Measurements from ENCODE around the gene PLCG1.

PLCG1 gene

DNA sequence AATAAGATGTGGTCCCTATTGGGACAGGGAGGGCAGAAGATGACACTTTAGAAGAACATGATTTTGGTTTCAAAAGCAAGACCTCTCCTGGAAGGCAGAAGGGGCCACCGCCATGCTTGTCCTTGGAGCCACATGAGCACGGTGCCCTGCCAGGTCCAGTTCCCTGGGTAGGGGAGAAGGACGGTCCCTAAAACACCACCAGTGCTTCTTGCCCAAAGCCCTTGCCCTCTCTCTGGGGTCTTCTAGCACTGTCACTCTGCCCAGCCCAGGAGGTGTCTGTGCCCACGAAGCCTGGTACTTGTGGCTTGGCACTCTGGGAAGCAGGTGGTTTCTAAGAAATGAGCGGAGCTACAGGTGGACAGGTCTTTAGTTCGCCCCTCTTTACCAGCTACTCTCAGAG is 46.0 kb downstream of the PLCG1 start:
- no peak overlapping the region for H3K4me3 ChIP-seq (ENCODE audit: low read depth, low read length)
- DNase-seq (ENCODE audit: low read depth, low spot score): no peak
- TF ChIP-seq, protein P1, sequence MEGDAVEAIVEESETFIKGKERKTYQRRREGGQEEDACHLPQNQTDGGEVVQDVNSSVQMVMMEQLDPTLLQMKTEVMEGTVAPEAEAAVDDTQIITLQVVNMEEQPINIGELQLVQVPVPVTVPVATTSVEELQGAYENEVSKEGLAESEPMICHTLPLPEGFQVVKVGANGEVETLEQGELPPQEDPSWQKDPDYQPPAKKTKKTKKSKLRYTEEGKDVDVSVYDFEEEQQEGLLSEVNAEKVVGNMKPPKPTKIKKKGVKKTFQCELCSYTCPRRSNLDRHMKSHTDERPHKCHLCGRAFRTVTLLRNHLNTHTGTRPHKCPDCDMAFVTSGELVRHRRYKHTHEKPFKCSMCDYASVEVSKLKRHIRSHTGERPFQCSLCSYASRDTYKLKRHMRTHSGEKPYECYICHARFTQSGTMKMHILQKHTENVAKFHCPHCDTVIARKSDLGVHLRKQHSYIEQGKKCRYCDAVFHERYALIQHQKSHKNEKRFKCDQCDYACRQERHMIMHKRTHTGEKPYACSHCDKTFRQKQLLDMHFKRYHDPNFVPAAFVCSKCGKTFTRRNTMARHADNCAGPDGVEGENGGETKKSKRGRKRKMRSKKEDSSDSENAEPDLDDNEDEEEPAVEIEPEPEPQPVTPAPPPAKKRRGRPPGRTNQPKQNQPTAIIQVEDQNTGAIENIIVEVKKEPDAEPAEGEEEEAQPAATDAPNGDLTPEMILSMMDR (IDR thresholded peaks at IDR 0.05; ENCODE audit: low read depth, low read length): no peak
- in situ Hi-C loops (cut with HindIII; ENCODE audit: low sequenced_read_pairs): no loop called here

DNA sequence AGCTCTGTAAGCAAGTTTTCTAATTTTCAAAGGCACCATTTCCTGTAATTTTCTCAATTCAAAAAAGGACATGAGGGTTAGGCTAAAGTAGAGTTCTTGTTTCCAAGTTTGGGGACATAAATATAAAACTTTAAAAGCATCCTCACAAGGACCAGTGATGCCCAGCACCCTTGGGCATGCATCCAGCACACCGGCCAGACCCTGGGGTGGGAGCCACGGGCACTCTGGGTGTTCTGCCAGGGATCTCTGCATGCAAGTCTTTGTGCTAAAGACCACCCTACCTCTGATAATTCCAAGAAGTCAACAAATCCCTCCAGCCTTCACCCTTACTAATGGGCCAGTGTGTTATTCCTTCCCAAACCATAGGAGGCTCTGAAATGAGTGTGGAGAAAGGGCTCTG is 46.5 kb downstream of the PLCG1 start:
- DNase-seq (ENCODE audit: low read depth, low spot score): no peak
- no peak overlapping the region for H3K4me3 ChIP-seq (ENCODE audit: low read depth, low read length)
- in situ Hi-C loops (cut with HindIII; ENCODE audit: low sequenced_read_pairs): no loop called here
- TF ChIP-seq, protein P1 (IDR thresholded peaks at IDR 0.05; ENCODE audit: low read depth, low read length): no peak

DNA sequence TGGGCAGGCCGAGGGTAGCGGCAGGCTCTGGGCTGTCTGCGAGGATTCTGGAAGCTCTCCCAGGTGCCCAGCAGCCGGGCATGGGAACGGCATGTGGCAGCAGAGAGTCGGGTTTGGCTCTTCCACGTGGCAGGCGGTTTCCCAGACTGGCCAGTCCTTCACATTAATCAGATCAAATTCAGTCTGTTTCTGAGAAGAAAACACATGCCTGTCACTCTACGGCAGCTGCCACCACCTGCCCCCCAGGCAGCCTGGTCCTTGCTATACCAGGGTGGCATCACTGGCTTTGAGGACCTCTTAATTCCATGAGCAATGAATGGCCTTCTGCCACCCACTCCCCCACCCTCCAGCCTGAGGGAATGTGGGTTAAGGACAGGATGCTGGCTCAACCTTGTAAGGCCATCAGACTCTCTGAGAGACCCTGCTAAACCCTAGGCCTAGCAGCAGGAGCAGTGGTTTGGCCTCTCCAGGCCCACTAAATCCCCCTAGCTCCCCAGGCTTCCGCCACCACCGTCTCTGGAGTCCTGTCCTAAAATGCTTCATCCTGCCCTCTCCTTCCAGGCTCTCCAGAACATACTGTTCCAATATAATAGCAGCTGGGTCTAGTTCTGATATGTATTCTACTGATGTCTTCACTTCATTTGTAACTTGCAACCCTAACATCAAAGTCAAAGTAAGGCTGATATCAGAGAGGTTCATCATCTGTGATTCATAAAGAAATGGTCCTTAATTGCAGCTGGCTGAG is 47.8 kb downstream of the PLCG1 start:
- TF ChIP-seq, protein P1 (IDR thresholded peaks at IDR 0.05; ENCODE audit: low read depth, low read length): no peak
- no peak overlapping the region for H3K4me3 ChIP-seq (ENCODE audit: low read depth, low read length)
- DNase-seq (ENCODE audit: low read depth, low spot score): no peak
- in situ Hi-C loops (cut with HindIII; ENCODE audit: low sequenced_read_pairs): no loop called here

DNA sequence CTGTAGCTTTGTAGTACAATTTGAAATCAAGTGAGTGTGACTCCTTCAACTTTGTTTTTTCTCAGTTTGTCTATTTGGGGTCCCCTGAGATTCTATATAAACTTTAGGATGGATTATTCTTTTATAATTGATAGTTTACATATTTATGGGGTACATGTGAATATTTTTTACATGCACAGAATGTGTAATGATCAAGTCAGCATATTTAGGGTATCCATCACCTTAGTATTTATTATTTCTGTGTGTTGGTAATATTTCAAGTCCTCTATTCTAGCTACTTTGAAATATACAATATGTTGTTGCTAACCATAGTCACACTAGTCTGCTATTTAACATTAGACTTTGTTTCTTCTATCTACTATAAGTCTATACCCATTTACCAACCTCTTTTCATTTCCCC is 50.3 kb downstream of the PLCG1 start:
- TF ChIP-seq, protein P1 (IDR thresholded peaks at IDR 0.05; ENCODE audit: low read depth, low read length): no peak
- H3K4me3 ChIP-seq (ENCODE audit: low read depth, low read length): no peak overlapping the region
- in situ Hi-C loops (cut with HindIII; ENCODE audit: low sequenced_read_pairs): no loop called here

DNA sequence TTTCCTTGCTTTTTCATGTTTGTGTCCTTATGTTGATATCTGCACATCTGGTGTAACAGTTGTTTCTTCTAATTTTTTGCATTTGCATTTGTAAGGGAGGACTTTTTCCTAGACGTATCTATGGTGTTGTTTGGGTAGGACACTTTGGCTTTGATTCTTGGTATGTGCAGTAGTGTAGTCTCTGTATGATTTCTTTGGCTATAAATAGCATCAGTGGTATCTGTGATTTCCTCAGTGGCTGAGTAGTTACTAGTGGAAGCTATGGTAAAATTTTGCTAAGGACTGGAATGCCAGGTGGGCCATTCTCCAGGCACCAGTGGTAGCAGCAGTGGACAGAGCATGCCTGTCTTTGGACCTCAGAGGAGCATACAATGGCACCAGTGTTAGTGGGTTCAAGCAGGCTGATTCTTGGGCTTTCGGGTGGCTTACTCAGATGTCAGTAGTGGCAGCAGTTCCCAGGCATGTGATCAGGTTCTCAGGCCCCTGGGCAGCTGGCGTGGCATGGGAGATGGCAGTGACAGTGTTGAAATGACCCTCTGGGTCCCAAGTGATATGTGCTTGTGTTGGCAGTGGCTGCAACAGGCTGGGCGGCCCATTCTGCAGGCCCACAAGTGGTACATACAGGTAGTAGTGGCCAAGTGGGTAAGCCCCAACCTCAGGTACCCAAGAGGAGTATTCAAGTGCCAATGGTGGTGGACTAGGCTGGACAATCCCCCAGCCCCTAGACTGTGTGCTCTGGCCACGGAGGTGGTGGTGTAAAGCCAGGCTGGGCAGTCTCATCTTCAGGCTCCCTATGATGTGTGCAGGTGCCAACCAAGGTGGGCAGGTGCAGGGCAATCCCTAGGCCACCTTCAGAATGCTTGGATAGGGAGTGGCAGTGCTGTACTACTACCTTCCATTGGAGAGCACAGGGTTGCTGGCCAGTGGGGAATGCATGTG is 54.5 kb downstream of the PLCG1 start:
- in situ Hi-C loops (cut with HindIII; ENCODE audit: low sequenced_read_pairs): no loop called here
- TF ChIP-seq, protein P1 (IDR thresholded peaks at IDR 0.05; ENCODE audit: low read depth, low read length): no peak
- no peak for DNase-seq (ENCODE audit: low read depth, low spot score)
- no peak overlapping the region for H3K4me3 ChIP-seq (ENCODE audit: low read depth, low read length)

More for the DNA sequence above, 50.3 kb downstream of the PLCG1 start:
- DNase-seq (ENCODE audit: low read depth, low spot score): no peak

DNA sequence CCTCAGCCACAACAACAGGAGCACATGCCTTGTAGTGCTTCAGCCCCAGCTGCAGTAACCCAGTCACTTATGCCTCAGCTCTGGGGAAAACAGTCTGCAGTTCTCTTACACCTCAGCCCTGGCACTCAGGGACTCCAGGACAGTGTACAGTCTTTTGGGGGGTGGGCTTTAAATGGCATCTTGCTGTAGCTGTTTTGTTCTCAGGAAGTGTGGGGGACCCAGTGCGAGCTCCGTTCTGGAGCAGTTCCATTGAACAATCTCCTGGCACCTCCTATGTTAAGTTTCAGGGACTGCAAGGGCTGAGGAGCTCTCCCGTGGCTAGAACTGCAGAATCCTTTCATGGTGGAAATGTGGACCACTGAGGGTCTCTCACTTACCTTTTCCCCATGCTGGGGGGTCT is 55.2 kb downstream of the PLCG1 start:
- in situ Hi-C loops (cut with HindIII; ENCODE audit: low sequenced_read_pairs): no loop called here
- TF ChIP-seq, protein P1 (IDR thresholded peaks at IDR 0.05; ENCODE audit: low read depth, low read length): no peak
- no peak overlapping the region for H3K4me3 ChIP-seq (ENCODE audit: low read depth, low read length)
- DNase-seq (ENCODE audit: low read depth, low spot score): no peak
